A549 (cell line): ENCODE results near the gene PPP4R4. TPM values are rescaled to one million over a fixed set of nuclear protein-coding genes. Genes with fewer than 3 reads are reported as not detected.
"Not testable (repeated sequence)": the region's sequence is repeated elsewhere in the genome, so short reads cannot be mapped to it uniquely, and the experiment has no call there.

Source experiments
- ATAC-seq, 2 experiments: fragments of 200-7000 bp in 1 of 2; fragments of >200 bp in 1 of 2; cut with Nextera tagmentation in 1 of 2; cut with Tn5 transposase in 1 of 2; 3 replicates each; pipeline versions ENCODE4 v1.8.0 to v1.9.1; 2018 to 2020; ENCODE audit warnings: mild to moderate bottlenecking in 1 of 2, moderate library complexity in 1 of 2
- CTCF ChIA-PET: fragments of 300-600 bp; sonication (Branson Sonifier 250); formaldehyde crosslinking; extraction: SDS; loops from one replicate; lab custom pipeline; 2021; ENCODE audit warnings: antibody characterized with exemption, inconsistent platforms; lab: Yijun Ruan, JAX
- POLR2A ChIA-PET: fragments of 350-600 bp; formaldehyde crosslinking; extraction: SDS; loops from one replicate; lab custom pipeline; 2021; ENCODE audit warnings: antibody characterized with exemption, inconsistent platforms; lab: Yijun Ruan, JAX
- DNase-seq, 2 experiments: peaks; one replicate each; pipeline versions ENCODE4 v3.0.0 to v3.0.0-alpha.2; 2011 to 2016; ENCODE audit warnings: low read depth in 1 of 2, low spot score in 1 of 2
- FAIRE-seq: peaks from 2 replicates; lab custom pipeline; 2011; peaks lifted over from hg19 to GRCh38; lab: Jason Lieb, UNC
- H3K27ac ChIP-seq, 2 experiments: fragments of >200 bp; sonication (Bioruptor Twin); formaldehyde crosslinking; 3 replicates each; pipeline ENCODE4 v1.5.1; 2016 to 2017
- H3K4me1 ChIP-seq: fragments of >200 bp; sonication (Bioruptor Twin); formaldehyde crosslinking; 3 replicates; pipeline ENCODE4 v1.6.1; 2016
- H3K4me2 ChIP-seq: fragments of >200 bp; sonication (Bioruptor Twin); formaldehyde crosslinking; 3 replicates; pipeline ENCODE4 v1.6.1; 2016
- H3K4me3 ChIP-seq: fragments of >200 bp; sonication (Bioruptor Twin); formaldehyde crosslinking; 3 replicates; pipeline ENCODE4 v1.5.1; 2016
- H3K9me3 ChIP-seq: fragments of >200 bp; sonication (Bioruptor Twin); formaldehyde crosslinking; 3 replicates; pipeline ENCODE4 v1.6.1; 2016
- CBX8 ChIP-seq: fragments of 200-600 bp; sonication (generic); IDR thresholded peaks from 2 replicates; pipeline ENCODE4 v1.6.1; 2016
- CEBPB ChIP-seq, 2 experiments: fragments of >200 bp in 1 of 2; sonication (Bioruptor Twin) in 1 of 2; formaldehyde crosslinking in 1 of 2; IDR thresholded peaks; 2 replicates each; pipeline ENCODE4 v1.6.1; 2012 to 2016
- FOSB ChIP-seq: fragments of 250-450 bp; sonication (Bioruptor Pico); IDR thresholded peaks from 2 replicates; pipeline ENCODE4 v1.5.0; 2020; ENCODE audit warnings: mild to moderate bottlenecking, moderate library complexity
- FOSL2 ChIP-seq, 2 experiments: fragments of 450-650 bp in 1 of 2; fragments of >200 bp in 1 of 2; sonication (Bioruptor Twin) in 1 of 2; formaldehyde crosslinking; IDR thresholded peaks; 2 replicates each; pipeline versions ENCODE4 v1.5.0 to v1.6.1; 2016 to 2020; ENCODE audit warnings: mild to moderate bottlenecking in 1 of 2, moderate library complexity in 1 of 2
- GATA3 ChIP-seq: IDR thresholded peaks from 2 replicates; pipeline ENCODE4 v1.6.1; 2012; ENCODE audit warnings: borderline replicate concordance
- HDAC2 ChIP-seq: fragments of 200-600 bp; sonication (generic); IDR thresholded peaks from 2 replicates; pipeline ENCODE4 v1.6.1; 2016
- HOXB5 ChIP-seq: fragments of 250-450 bp; sonication (Bioruptor Pico); IDR thresholded peaks from 2 replicates; pipeline ENCODE4 v1.5.0; 2020; ENCODE audit warnings: mild to moderate bottlenecking, moderate library complexity
- JUNB ChIP-seq: fragments of >200 bp; sonication (Bioruptor Twin); formaldehyde crosslinking; IDR thresholded peaks from 2 replicates; pipeline ENCODE4 v1.6.1; 2016
- MAFK ChIP-seq: fragments of 450-650 bp; IDR thresholded peaks from 2 replicates; pipeline ENCODE4 v1.6.1; 2014; ENCODE audit not compliant: partially characterized antibody
- MAZ ChIP-seq: fragments of 150-350 bp; IDR thresholded peaks from 2 replicates; pipeline ENCODE4 v1.6.1; 2014; ENCODE audit warnings: antibody characterized with exemption, low read depth, low read length, borderline replicate concordance
- MYC ChIP-seq: IDR thresholded peaks from 2 replicates; pipeline ENCODE4 v1.6.1; 2012; ENCODE audit warnings: mild to moderate bottlenecking, inconsistent platforms, low read length, improper control_type of control experiment, borderline replicate concordance
- NFE2L2 ChIP-seq: fragments of 150-350 bp; conservative IDR thresholded peaks from 2 replicates; pipeline ENCODE4 v1.6.1; 2014; ENCODE audit warnings: low read length
- PHF8 ChIP-seq: fragments of 200-600 bp; sonication (generic); IDR thresholded peaks from 2 replicates; pipeline ENCODE4 v1.6.1; 2016; ENCODE audit warnings: low read depth, mild to moderate bottlenecking, antibody characterized with exemption, moderate library complexity, borderline replicate concordance
- POLR2AphosphoS2 ChIP-seq: conservative IDR thresholded peaks from 2 replicates; pipeline ENCODE4 v1.6.1; 2012; ENCODE audit warnings: low read length, improper control_type of control experiment, inconsistent platforms
- RFX5 ChIP-seq: fragments of 450-650 bp; IDR thresholded peaks from 2 replicates; pipeline ENCODE4 v1.7.1; 2014; ENCODE audit warnings: antibody characterized with exemption, mild to moderate bottlenecking, moderate library complexity
- RNF2 ChIP-seq: fragments of 200-600 bp; sonication (generic); IDR thresholded peaks from 2 replicates; pipeline ENCODE4 v1.6.1; 2016; ENCODE audit warnings: low read depth, mild to moderate bottlenecking, antibody characterized with exemption, moderate library complexity, borderline replicate concordance
- SREBF2 ChIP-seq: fragments of 450-650 bp; IDR thresholded peaks from 2 replicates; pipeline ENCODE4 v1.6.1; 2014; ENCODE audit warnings: mild to moderate bottlenecking, moderate library complexity
- TP53 ChIP-seq: fragments of 250-450 bp; sonication (Bioruptor Pico); IDR thresholded peaks from 2 replicates; pipeline ENCODE4 v1.5.0; 2021; ENCODE audit warnings: mild to moderate bottlenecking, moderate library complexity
- WGBS: methylation state at CpG from one replicate; pipeline ENCODE4 v1.1.6; 2017; ENCODE audit errors: missing lambda C conversion rate; 5-methylcytosine and 5-hydroxymethylcytosine counted together
- polyA plus RNA-seq, 4 experiments: library from polyadenylated mRNA; depleted of rRNA in 3 of 4; stranded (reverse); fragments of >200 nt; fragmentation: RNase III in 1 of 4; extraction: RNeasy Plus Mini Kit Qiagen cat#74134 plus additional on column Dnase treatment in 1 of 4; gene quantifications; 2 replicates in 3 of 4; 3 replicates in 1 of 4; pipeline ENCODE4 v1.2.3, GENCODE V29; 2011 to 2017
- TF ChIP-seq, protein P1 (sequence below): fragments of >200 bp; sonication (Bioruptor Twin); formaldehyde crosslinking; IDR thresholded peaks from 3 replicates; pipeline ENCODE4 v1.5.1; 2016
- TF ChIP-seq, protein P2 (sequence below): IDR thresholded peaks from 2 replicates; pipeline ENCODE4 v1.6.1; 2012
- TF ChIP-seq, protein P3 (sequence below): fragments of 250-450 bp; sonication (Bioruptor Pico); IDR thresholded peaks from 2 replicates; pipeline ENCODE4 v1.5.0; 2020; ENCODE audit warnings: low read depth, mild to moderate bottlenecking, moderate library complexity

Gene PPP4R4
- polyA plus RNA-seq, 2 of the 4 experiments (the other 2 are of a cell fraction): 0.12 to 0.25 TPM

DNA sequence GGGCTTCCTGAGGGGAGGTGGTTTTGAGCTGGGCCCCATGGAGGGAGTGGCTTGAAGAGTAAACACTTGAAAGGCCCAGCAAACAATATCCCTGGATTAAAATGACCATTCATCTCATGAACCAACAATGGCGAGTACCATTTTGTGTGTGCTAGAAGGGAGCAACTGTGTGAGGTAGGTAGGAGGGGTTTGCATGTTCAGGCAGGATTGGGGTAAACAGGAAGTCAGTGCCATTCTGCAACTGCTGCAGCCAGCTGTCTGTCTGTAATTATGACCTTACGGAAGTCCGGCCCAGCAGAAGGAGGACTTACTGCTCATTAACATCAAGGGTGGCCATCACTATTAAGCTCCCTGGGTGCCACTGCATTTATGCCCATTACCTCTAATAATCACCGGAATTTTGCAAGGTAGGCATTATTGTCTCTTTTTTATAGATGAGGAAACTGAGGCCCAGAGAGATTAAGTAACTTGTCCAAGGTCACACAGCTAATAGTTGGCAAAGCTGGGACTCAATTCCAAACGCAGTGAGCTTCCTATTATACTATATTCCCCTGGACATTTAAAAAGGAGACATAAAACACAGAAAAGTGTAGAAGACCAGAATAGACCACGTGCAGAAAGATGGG is 28.1 kb upstream of the PPP4R4 start:
- FAIRE-seq (no peak), DNase-seq (no peak), ATAC-seq (no peak)
- POLR2A ChIA-PET: no interaction called here
- CTCF ChIA-PET: interaction anchor here (0.8 to 1.3 kb wide), 2 partner anchors 9 to 14 kb away, joined by 3 to 5 read pairs; no protein-coding TSS in a partner anchor
- Histone ChIP-seq H3K4me2 (no peak overlapping the region), H3K4me1 (no peaks in the 10 kb centered on the region), H3K4me3 (no peak overlapping the region), H3K9me3 (no peaks in the 10 kb centered on the region), H3K27ac (no peak overlapping the region)
- 37% methylated on average over 6 of the region's 6 CpGs for WGBS
- TF ChIP-seq FOSL2 (IDR thresholded peaks at IDR 0.05) (no peak), FOSL2 (CRISPR knock-in tag; IDR thresholded peaks at IDR 0.05) (no peak), MAFK (peak; percentile 90)

DNA sequence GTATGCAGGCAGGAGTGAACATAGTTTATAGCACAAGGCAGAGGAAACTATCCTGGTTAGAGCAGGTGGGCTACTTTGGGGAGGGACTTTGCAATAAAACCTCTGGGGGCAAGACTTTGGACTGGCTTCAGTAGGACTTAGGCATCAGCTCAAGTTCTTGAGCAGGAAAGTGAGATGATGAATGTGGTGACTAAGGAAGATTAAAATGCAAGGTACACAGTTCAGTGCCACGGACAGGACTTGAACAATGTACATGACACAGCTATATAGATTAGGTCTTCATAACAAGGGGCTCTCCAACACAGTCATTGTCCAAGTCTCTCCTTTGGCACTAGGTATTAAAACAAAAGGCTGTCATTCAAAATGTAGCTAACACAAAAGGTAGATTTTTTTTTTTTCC is 21.4 kb upstream of the PPP4R4 start:
- FAIRE-seq: no peak
- no peak overlapping the region for H3K4me2 ChIP-seq
- WGBS: 13% methylated on average over 1 of the region's 1 CpG
- TF ChIP-seq RFX5: no peak
- no peak for TF ChIP-seq HDAC2
- no peak for TF ChIP-seq TP53 (CRISPR knock-in tag)
- no peak for TF ChIP-seq GATA3
- TF ChIP-seq RNF2: no peak
- TF ChIP-seq JUNB: no peak
- no peak for TF ChIP-seq CEBPB (IDR thresholded peaks at IDR 0.05)
- TF ChIP-seq CBX8: no peak
- ATAC-seq: no peak
- POLR2A ChIA-PET: no interaction called here
- H3K4me3 ChIP-seq: no peak overlapping the region
- H3K27ac ChIP-seq: no peak overlapping the region
- CTCF ChIA-PET: interaction anchor here (1.1 to 2.1 kb wide), 3 partner anchors 16 to 213 kb away, joined by 3 to 7 read pairs (median 5); no protein-coding TSS in a partner anchor
- H3K4me1 ChIP-seq: no peaks in the 10 kb centered on the region
- DNase-seq: no peak
- H3K9me3 ChIP-seq: peaks cover 7% of the 10 kb centered on the region; the same call in 2 of the 3 replicates

DNA sequence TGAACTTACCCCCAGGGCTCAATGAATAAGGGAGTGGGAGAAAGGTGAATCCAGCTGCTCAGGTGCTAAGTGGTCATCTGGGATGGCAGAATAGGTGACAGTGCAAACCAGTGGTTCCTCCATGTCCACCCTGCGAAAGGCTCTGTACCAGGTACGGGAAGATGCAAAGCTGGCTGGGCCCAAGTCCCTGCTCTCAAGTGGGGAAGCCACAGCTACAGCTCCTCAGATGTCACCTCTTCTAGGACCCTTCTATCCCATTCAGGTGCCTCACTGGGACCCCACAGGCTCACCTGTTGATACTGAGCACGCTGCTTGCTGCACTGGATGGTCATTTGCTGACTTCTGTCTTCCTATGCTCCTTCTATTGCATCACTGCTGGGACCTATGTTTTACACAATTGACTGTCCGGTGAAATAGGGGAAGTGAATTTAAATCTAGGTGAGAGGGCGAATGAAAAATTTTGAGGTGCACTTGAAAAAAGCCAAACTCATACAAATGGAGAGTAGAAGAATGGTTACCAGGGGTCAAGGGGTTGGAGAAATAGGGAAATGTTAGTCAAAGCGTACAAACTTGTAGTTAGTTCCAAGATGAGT is 20.3 kb upstream of the PPP4R4 start:
- no peak for DNase-seq
- no peak for ATAC-seq
- ChIA-PET POLR2A (no interaction called here), CTCF (interaction anchor here (2.1 kb wide), 1 partner anchor 26 kb away, joined by 7 read pairs; no protein-coding TSS in a partner anchor)
- Histone ChIP-seq H3K4me2 (no peak overlapping the region), H3K27ac (no peak overlapping the region), H3K9me3 (peaks cover 7% of the 10 kb centered on the region; the same call in 2 of the 3 replicates), H3K4me3 (no peak overlapping the region), H3K4me1 (no peaks in the 10 kb centered on the region)
- WGBS: 39% methylated on average over 6 of the region's 6 CpGs
- no peak for FAIRE-seq
- no peak for TF ChIP-seq SREBF2
- no peak for TF ChIP-seq FOSB (CRISPR knock-in tag)
- TF ChIP-seq, protein P1, sequence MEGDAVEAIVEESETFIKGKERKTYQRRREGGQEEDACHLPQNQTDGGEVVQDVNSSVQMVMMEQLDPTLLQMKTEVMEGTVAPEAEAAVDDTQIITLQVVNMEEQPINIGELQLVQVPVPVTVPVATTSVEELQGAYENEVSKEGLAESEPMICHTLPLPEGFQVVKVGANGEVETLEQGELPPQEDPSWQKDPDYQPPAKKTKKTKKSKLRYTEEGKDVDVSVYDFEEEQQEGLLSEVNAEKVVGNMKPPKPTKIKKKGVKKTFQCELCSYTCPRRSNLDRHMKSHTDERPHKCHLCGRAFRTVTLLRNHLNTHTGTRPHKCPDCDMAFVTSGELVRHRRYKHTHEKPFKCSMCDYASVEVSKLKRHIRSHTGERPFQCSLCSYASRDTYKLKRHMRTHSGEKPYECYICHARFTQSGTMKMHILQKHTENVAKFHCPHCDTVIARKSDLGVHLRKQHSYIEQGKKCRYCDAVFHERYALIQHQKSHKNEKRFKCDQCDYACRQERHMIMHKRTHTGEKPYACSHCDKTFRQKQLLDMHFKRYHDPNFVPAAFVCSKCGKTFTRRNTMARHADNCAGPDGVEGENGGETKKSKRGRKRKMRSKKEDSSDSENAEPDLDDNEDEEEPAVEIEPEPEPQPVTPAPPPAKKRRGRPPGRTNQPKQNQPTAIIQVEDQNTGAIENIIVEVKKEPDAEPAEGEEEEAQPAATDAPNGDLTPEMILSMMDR: no peak
- TF ChIP-seq NFE2L2: no peak
- TF ChIP-seq, protein P2, sequence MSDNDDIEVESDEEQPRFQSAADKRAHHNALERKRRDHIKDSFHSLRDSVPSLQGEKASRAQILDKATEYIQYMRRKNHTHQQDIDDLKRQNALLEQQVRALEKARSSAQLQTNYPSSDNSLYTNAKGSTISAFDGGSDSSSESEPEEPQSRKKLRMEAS: no peak
- TF ChIP-seq, protein P3, sequence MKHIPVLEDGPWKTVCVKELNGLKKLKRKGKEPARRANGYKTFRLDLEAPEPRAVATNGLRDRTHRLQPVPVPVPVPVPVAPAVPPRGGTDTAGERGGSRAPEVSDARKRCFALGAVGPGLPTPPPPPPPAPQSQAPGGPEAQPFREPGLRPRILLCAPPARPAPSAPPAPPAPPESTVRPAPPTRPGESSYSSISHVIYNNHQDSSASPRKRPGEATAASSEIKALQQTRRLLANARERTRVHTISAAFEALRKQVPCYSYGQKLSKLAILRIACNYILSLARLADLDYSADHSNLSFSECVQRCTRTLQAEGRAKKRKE (CRISPR knock-in tag): no peak
- no peak for TF ChIP-seq MYC
- TF ChIP-seq HOXB5 (CRISPR knock-in tag): no peak
- TF ChIP-seq HDAC2: no peak
- TF ChIP-seq MAZ: no peak
- TF ChIP-seq POLR2AphosphoS2: no peak
- TF ChIP-seq PHF8: no peak

DNA sequence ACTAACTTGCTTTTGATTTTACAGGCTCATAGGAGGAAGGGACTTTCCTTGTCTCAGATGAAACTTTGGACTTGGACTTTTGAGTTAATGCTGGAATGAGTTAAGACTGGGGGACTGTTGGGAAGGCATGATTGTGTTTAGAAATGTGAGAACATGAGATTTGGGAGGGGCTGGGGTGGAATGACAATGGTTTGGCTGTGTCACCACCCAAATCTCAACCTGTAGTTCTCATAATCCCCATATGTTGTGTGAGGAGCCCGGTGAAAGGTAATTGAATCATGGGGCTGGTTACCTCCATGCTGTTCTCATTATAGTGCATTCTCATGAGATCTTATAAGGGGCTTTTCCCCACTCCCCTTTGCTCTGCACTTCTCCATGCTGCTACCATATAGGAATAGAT is 18.0 kb upstream of the PPP4R4 start:
- H3K9me3 ChIP-seq, DNase-seq, H3K4me2 ChIP-seq, H3K4me1 ChIP-seq, POLR2A ChIA-PET, ATAC-seq, H3K4me3 ChIP-seq, H3K27ac ChIP-seq, FAIRE-seq: not testable (repeated sequence)
- CTCF ChIA-PET: interaction anchor here (1.5 kb wide), 1 partner anchor 19 kb away, joined by 3 read pairs; no protein-coding TSS in a partner anchor
- WGBS: 6% methylated on average over 1 of the region's 1 CpG
